ENCODE data around the gene TMEM94. TPM values are rescaled to one million over a fixed set of nuclear protein-coding genes. Genes with fewer than 3 reads are reported as not detected.
"Not testable (repeated sequence)": the region's sequence is repeated elsewhere in the genome, so short reads cannot be mapped to it uniquely, and the experiment has no call there.

Gene TMEM94
- total and polyA plus RNA-seq, 2 of the 8 experiments (the other 6 are each of a cell fraction or from before 2014, with no cell fraction given), result 54.8 to 69.9 TPM

DNA sequence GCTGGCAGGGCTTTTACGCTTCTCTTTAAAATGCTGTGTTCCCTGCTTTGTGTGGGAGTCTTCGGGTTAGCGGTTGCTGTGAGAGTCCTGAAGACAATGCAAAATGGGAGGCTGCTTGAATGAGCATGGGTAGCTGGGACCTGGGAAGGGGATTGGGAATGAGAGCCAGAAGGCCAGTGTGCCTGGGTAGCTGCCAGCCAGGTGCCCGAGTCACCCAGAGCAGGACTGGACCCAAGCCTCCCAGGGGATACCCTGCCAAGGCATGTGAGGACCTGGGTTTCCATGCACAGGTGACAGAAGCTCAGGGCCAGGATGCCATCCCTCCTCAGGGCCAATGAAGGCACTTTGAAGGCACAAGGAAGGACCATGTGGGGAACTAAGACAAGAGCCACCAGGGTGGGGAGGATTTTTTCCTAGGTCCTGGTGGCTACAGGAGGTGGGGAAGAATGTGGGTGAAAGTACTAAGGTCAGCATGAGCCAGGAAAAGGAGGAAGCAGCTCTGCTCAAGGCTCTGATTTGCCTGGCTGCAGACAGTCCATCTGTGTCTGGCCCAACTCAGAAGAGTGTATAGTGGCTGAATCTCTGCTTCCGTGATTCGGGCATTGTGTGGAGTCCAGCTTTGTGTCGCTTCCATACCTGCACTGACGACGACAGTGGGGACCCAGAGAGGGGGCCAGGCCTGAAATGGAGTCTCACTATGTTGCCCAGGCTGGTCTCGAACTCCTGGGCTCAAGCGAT, 20.5 kb downstream of the TMEM94 start (continued):
- TF ChIP-seq NRF1 (IDR thresholded peaks at IDR 0.05; ENCODE audit: low read depth, low read length), result no peak
- TF ChIP-seq RBBP5 (IDR thresholded peaks at IDR 0.05; ENCODE audit: borderline replicate concordance, low read depth, low read length), result no peak
- TF ChIP-seq USF2 (IDR thresholded peaks at IDR 0.05; ENCODE audit: low read length), result no peak
- TF ChIP-seq SP1 (IDR thresholded peaks at IDR 0.05; ENCODE audit: low read depth, low read length), result no peak
- TF ChIP-seq CEBPB (IDR thresholded peaks at IDR 0.05; ENCODE audit: low read depth, low read length), result no peak
- TF ChIP-seq, protein P1, sequence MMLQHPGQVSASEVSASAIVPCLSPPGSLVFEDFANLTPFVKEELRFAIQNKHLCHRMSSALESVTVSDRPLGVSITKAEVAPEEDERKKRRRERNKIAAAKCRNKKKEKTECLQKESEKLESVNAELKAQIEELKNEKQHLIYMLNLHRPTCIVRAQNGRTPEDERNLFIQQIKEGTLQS (IDR thresholded peaks at IDR 0.05; ENCODE audit: insufficient read depth, low read depth, low read length), result no peak

DNA sequence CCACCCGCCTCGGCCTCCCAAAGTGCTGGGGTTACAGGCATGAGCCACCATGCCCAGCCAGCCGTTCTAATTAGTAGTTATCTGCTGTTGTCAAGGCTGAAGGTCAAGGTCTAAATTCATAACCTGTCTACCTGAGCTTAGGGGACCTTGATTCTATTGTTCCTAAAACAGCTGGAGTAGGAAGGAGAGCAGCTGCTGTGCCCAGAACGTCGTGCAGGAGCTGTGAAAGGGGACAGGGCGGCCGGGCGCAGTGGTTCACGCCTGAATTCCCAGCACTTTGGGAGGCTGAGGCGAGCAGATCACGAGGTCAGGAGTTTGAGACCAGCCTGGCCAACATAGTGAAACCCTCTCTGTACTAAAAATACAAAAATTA, 21.0 kb downstream of the TMEM94 start:
- H3K18ac ChIP-seq (ENCODE audit: extremely low read depth, low read length); H2BK120ac ChIP-seq (replicated peaks; ENCODE audit: low read depth, low read length); H3K4me3 ChIP-seq (ENCODE audit: extremely low read depth in 1 of 4, insufficient read depth in 2 of 4, low read depth in 3 of 4, low read length in 4 of 4); H2BK15ac ChIP-seq (ENCODE audit: low read length); H3K9ac ChIP-seq (replicated peaks in 1 of 4; ENCODE audit: extremely low read depth in 1 of 4, low read depth in 3 of 4, low read length in 3 of 4); H3K9me3 ChIP-seq (ENCODE audit: insufficient read depth in 2 of 2, low read depth in 1 of 2, low read length in 1 of 2); H3K14ac ChIP-seq (ENCODE audit: insufficient read length); H3K36me3 ChIP-seq (ENCODE audit: control insufficient read depth in 2 of 4, insufficient read depth in 4 of 4, low read length in 3 of 4); H3K27me3 ChIP-seq (replicated peaks in 1 of 4; ENCODE audit: control insufficient read depth in 3 of 4, extremely low read depth in 1 of 4, insufficient read depth in 3 of 4, low read length in 3 of 4); H2AK5ac ChIP-seq (ENCODE audit: low read depth, low read length); H3K23me2 ChIP-seq (ENCODE audit: low read depth, low read length); H3K56ac ChIP-seq (replicated peaks; ENCODE audit: insufficient read length, low read depth, low read length); H3K79me2 ChIP-seq (ENCODE audit: control insufficient read depth in 1 of 2, insufficient read depth in 2 of 2, low read length in 2 of 2); FAIRE-seq; H4K91ac ChIP-seq (replicated peaks; ENCODE audit: insufficient read length, low read length); H4K8ac ChIP-seq (ENCODE audit: extremely low read depth, insufficient read depth, low read length); DNase-seq (ENCODE audit: low read depth in 1 of 2, low spot score in 2 of 2); H4K5ac ChIP-seq (ENCODE audit: insufficient read length, low read depth, low read length); H3K23ac ChIP-seq (ENCODE audit: insufficient read length); H2BK12ac ChIP-seq (ENCODE audit: low read depth, low read length); H4K20me1 ChIP-seq (replicated peaks in 1 of 2; ENCODE audit: control insufficient read depth in 1 of 2, insufficient read depth in 2 of 2, low read length in 2 of 2); H3K27ac ChIP-seq (ENCODE audit: low read depth, low read length); H3K4me2 ChIP-seq (ENCODE audit: insufficient read depth in 1 of 2, low read depth in 2 of 2, low read length in 2 of 2); H2AFZ ChIP-seq (ENCODE audit: low read length); H2BK20ac ChIP-seq (ENCODE audit: low read length); H2BK5ac ChIP-seq (ENCODE audit: low read depth, low read length); H3K4me1 ChIP-seq (replicated peaks in 1 of 4; ENCODE audit: control insufficient read depth in 3 of 4, insufficient read depth in 4 of 4, low read length in 3 of 4); H3K4ac ChIP-seq (replicated peaks; ENCODE audit: insufficient read length, low read depth, low read length); H3K79me1 ChIP-seq (ENCODE audit: low read depth, low read length): not testable (repeated sequence)
- CTCF ChIA-PET (ENCODE audit: partially characterized antibody), result interaction anchor here (0.8 to 1.3 kb wide), 5 partner anchors 9 to 188 kb away, joined by 3 to 5 read pairs (median 3); partner anchors contain the start of gene SLC25A19
- WGBS, 2 experiments (ENCODE audit: extremely low coverage in 1 of 2, insufficient coverage in 1 of 2, insufficient read length in 1 of 2, insufficient replicate concordance in 2 of 2, low coverage in 1 of 2, low lambda C conversion rate in 2 of 2, missing lambda C conversion rate in 1 of 2), result 97% methylated on average over 11 of the region's 11 CpGs; no CpG with 5 or more reads in 1 of the 2 experiments
- POLR2A ChIA-PET (ENCODE audit: partially characterized antibody), result interaction anchor here (1.2 kb wide), 1 partner anchor 23 kb away, joined by 3 read pairs; no protein-coding TSS in a partner anchor

Measured in H1 (cell line).